ENCODE measurements around the gene RBM3. TPM values are rescaled to one million over a fixed set of nuclear protein-coding genes. Genes with fewer than 3 reads are reported as not detected.

The RBM3 gene
- total RNA-seq, 1 donor from 2014 or later, result 188 TPM

GRCh38 chrX:48575642-48576041, 1.4 kb downstream of the RBM3 start:
- FAIRE-seq (no peak), DNase-seq (ENCODE audit: low spot score in 2 of 2) (no peak)

DNA sequence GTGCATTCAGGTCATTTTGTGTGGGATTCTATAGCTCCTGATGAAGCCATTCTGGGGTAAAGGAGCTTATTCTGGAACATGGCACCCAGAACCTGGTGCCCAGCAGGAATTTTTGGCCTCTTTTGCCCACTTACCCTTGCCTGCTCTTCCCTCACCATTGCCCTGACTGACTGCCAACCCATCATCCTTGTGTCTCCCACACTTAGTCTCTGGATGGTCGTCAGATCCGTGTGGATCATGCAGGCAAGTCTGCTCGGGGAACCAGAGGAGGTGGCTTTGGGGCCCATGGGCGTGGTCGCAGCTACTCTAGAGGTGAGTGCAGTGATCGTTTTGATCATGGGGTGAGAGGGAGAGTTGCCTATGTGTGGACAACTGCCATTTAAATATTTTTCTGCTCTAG, 1.8 kb downstream of the RBM3 start:
- FAIRE-seq (no peak), DNase-seq (ENCODE audit: low spot score in 2 of 2) (no peak)

GRCh38 chrX:48578661-48579128, 4.4 kb downstream of the RBM3 start:
- DNase-seq (ENCODE audit: low spot score in 2 of 2) (no peak), FAIRE-seq (no peak)

DNA sequence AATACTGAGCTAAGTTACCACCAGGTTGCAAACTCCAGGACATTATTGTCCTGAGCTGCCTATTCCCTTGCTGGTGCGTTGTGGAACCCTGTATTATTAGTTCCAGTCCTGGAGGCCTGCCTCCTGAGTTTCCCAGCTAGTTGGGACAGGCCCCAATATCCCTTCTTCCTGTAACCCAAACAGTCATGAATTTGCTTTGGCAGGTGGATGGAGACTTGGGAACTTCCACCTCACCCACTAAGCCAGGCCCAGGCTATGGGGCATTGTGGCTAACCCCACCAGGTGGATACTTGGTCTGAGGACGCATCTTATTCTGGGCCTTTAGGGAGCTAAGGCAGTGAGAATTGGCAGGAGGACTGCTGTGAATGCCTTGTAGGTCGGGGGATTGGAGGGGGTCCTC, 5.0 kb downstream of the RBM3 start:
- no peak for FAIRE-seq

GRCh38 chrX:48580662-48581061, 6.4 kb downstream of the RBM3 start:
- FAIRE-seq (no peak), DNase-seq (ENCODE audit: low spot score in 2 of 2) (no peak)

More for the DNA sequence above, 5.0 kb downstream of the RBM3 start:
- no peak for DNase-seq (ENCODE audit: low spot score in 2 of 2)

- DNase-seq (ENCODE audit: low spot score in 2 of 2) (no peak), FAIRE-seq (no peak)
Observed at GRCh38 chrX:48584698-48585097, 10.4 kb downstream of the RBM3 start.

DNA sequence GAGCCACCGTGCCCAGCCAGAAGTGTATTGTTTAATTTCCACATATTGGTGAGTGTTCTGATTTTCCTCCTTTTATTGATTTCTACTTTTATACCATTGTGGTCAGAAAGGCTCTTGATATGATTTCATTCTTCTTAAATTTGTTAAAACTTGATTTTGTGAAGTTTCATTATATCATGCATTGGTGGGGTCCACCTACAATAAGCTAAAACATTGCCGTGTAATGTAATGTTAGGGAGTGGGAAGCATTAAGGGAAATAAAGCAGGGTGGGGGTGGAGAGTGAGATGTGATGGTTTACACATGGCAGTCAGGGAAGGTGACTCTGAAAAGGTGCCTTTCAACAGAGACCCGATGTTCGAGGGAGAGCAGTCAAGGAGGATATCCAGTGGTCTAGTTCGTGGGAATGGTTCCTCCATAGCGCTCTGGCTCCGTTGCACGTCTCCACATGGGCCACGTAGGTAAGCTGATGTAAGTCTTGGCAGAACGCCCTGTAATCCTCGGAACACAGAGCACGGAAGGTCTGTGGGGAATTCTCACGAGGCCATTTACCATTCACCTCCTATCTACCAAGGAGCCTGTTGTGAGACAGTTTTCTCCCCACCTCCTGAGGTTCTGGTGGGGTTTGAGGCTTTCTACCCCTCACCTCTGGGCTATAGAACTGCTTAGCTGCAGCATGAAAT, 15.3 kb downstream of the RBM3 start:
- FAIRE-seq (no peak), DNase-seq (ENCODE audit: low spot score in 2 of 2) (no peak)

GRCh38 chrX:48590203-48591103, 16.2 kb downstream of the RBM3 start:
- DNase-seq (ENCODE audit: low spot score in 2 of 2) (no peak), FAIRE-seq (no peak)

- DNase-seq (ENCODE audit: low spot score in 2 of 2) (no peak), FAIRE-seq (no peak)
Observed at GRCh38 chrX:48591255-48591791, 17.0 kb downstream of the RBM3 start.

- DNase-seq (ENCODE audit: low spot score in 2 of 2) (no peak), FAIRE-seq (no peak)
Observed at GRCh38 chrX:48592971-48593370, 18.7 kb downstream of the RBM3 start.

GRCh38 chrX:48595929-48596328, 21.6 kb downstream of the RBM3 start:
- FAIRE-seq (no peak), DNase-seq (ENCODE audit: low spot score in 2 of 2) (no peak)

DNA sequence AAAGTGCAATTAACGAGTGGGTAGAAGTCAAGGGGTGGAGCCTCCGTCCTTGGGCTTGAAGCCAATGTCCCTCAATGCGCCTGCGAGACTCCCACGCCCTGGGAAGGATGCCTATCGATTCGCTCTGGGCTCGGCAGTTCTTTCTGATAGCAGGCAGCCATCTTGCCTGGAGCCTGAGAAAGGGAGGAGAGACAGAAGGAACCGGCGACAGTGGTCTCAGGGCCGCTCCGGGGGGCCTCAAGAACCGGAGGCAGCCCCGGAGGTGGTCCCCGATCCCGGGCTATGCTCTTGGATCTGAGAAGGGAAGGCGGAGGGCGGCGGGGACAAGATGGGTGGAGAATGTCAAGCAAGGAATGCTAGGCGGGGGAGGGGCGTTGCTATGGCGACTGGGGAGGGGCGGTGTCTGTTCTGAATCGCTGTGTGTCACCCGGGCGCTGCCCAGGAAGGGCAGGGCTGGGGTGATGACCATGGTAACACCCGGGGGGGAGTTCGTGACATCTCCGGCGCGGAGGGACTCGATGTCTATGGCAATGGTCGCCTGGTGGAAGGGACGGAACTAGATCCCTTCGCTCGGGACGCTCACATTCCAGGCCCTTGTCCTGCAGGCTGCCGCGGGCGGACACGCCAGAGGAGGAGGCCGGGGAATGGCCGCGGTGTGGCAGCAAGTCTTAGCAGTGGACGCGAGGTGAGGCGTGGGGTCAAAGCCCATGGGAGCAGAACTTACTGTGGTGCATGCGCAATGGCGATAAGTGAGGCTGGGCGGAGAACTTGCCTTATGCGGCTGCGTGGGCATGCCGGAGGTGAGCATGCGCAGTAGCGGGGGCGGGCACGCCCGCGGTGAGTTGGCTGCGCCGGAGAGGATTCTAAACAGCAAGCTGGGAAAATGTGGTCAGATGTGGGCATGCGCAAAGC, 23.3 kb downstream of the RBM3 start, which contains the start of gene WDR13:
TSS of gene WDR13 (plus strand) at position 140 of the 912 bp plus-strand sequence. CDS start at position 645, 505 bp downstream.
- DNase-seq (ENCODE audit: low spot score in 2 of 2), result peak; percentile 74 to 79
- FAIRE-seq, result no peak

- DNase-seq (ENCODE audit: low spot score in 2 of 2) (no peak), FAIRE-seq (no peak)
Observed at GRCh38 chrX:48598614-48599013, 24.3 kb downstream of the RBM3 start.

- DNase-seq (ENCODE audit: low spot score in 2 of 2), result no peak
Observed at GRCh38 chrX:48599341-48599740, 25.1 kb downstream of the RBM3 start.

GRCh38 chrX:48600226-48600625, 25.9 kb downstream of the RBM3 start:
- FAIRE-seq (no peak), DNase-seq (ENCODE audit: low spot score in 2 of 2) (no peak)

More at GRCh38 chrX:48599341-48599740, 25.1 kb downstream of the RBM3 start:
- FAIRE-seq, result no peak

DNA sequence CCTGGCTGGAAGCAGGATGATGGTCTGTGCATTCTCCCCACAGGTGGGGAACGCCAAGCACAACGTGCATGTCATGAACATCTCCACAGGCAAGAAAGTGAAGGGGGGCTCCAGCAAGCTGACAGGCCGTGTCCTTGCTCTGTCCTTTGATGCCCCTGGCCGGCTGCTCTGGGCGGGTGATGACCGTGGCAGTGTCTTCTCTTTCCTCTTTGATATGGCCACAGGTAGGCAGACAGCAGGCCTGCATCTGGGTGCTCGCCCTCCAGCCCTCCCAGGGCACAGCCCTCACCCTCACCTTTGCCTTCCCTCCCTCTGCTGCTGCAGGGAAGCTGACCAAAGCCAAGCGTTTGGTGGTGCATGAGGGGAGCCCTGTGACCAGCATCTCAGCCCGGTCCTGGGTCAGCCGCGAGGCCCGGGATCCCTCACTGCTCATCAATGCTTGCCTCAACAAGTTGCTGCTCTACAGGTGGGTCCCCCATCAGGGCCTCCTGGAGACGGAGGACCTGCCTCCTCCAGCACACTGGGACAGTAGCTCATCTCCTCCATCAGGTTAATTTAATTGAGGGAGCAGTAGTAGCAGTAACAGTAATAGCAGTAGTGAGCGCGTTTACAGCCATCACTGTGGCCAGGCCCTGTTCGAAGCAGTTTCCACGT, 27.6 kb downstream of the RBM3 start:
- FAIRE-seq (no peak), DNase-seq (ENCODE audit: low spot score in 2 of 2) (no peak)

DNA sequence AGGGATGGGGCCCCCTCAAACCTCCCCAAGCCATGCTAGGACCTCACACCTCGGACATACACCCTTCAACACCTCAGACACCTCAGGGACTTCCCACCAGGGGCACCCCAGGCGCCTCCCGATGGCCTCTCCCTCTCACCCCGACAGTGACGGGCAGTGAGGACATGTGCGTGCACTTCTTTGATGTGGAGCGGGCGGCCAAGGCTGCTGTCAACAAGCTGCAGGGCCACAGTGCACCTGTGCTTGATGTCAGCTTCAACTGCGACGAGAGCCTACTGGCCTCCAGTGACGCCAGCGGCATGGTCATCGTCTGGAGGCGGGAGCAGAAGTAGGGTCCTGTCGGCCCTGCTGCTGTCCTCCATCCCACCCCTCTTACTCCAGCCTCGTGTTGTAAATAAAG, 30.4 kb downstream of the RBM3 start:
- FAIRE-seq, result no peak
- DNase-seq (ENCODE audit: low spot score in 2 of 2), result no peak

DNA sequence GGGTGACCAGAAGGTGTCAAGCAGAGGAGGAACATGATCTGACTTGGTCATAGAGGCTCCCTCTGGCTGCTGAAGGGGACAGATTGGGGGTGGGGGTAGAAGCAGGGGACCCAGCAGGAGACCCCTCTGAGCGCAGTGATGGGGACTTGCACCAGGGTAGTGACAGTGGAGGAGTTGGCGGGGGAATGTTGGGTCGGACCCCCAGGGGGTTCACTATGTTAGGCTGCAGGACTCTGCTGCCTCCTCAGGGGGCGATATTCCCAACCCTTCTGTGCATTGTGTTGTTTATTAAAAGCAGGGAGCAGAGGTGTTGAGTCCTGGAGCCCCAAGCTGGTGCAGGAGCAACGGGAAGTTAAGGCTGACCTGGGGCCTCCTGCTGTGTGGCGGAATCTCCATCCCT, 31.8 kb downstream of the RBM3 start:
- FAIRE-seq (no peak), DNase-seq (ENCODE audit: low spot score in 2 of 2) (no peak)

DNA sequence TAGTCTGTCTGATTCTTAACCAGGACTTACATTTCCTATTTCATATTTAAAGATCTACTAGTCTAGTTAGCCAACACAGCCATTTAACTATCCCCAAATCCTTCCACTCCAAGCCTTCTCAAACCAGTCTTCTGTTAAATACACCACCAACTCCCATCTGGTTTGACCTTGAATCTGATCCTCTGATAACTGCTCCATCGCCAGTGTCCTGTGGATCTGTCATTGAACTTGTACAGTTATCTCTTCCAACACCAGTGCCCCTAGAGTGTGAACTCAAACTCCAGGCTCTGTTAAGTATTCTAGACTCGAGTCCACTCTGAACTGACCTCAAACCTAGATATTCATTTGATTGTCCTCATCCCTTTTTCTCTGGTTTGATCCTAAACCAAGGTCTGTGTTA, 37.4 kb downstream of the RBM3 start:
- FAIRE-seq, result no peak
- DNase-seq (ENCODE audit: low spot score in 2 of 2), result no peak

Measured in frontal cortex (tissue), 4 donors.